ENCODE data around the gene SIPA1. TPM values are rescaled to one million over a fixed set of nuclear protein-coding genes. Genes with fewer than 3 reads are reported as not detected.

SIPA1 gene
- total and polyA plus RNA-seq, 2 donors = 51.9 to 153 TPM

DNA sequence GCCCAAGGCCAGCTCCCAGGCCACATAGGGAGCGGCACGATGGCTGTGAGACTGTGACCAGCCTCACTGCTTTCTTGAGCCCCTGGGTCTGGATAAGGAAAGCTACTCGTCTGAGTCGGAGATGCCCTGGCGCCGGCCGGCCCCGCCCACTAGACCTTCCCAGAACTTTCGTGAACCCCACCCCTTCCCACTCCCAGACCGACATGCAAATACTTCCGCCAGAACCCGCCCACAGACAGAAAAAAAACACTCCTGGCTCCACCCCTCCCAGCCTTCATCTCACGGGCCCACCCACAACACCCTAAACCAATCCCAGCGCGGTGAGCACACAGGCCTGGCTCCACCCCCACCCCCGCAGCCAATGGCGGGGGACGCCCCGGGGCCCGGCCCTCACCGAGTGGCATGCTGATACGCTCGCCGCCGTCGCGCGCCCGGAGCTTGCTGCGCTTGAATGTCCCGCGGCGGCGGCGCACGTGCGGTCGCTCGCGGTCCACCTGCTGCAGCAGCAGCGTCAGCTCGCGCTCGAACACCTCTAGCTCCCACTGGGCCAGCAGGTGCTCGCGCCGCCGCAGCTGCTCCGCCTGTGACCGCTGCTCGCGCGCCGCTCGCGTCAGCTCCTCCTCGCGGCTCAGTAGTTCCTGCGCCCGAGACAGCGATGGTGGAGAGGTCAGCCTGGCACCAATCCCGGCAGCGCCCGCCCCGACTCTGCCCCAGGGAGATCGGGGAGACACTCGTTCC is 30.9 kb upstream of the SIPA1 start:
- Histone ChIP-seq H3K36me3 (ENCODE audit: control insufficient read depth in 2 of 2, insufficient read depth in 2 of 2, low read length in 1 of 2) (peaks cover 67 to 85% of the 10 kb centered on the region in 2 donors), H3K27ac (ENCODE audit: low read depth in 1 of 2, low read length in 1 of 2) (peak overlapping the region in 1 of 2 donors; percentile 18), H3K4me1 (ENCODE audit: control insufficient read depth in 2 of 2, insufficient read depth in 2 of 2, low read length in 2 of 2) (peaks cover 7 to 34% of the 10 kb centered on the region in 2 donors), H3K27me3 (ENCODE audit: control insufficient read depth in 2 of 2, insufficient read depth in 1 of 2, low read length in 1 of 2) (no peaks in the 10 kb centered on the region), H3K4me3 (ENCODE audit: low read length in 2 of 2) (no peak overlapping the region), H3K9me3 (ENCODE audit: control insufficient read depth in 2 of 2, insufficient read depth in 1 of 2, low read length in 1 of 2) (no peaks in the 10 kb centered on the region)
- 95% methylated on average over 67 of the region's 67 CpGs for WGBS
- peak in 3 of 9 donors; percentile 50 to 74 (median 69) for DNase-seq (ENCODE audit: low read depth in 6 of 9, low spot score in 9 of 9)

DNA sequence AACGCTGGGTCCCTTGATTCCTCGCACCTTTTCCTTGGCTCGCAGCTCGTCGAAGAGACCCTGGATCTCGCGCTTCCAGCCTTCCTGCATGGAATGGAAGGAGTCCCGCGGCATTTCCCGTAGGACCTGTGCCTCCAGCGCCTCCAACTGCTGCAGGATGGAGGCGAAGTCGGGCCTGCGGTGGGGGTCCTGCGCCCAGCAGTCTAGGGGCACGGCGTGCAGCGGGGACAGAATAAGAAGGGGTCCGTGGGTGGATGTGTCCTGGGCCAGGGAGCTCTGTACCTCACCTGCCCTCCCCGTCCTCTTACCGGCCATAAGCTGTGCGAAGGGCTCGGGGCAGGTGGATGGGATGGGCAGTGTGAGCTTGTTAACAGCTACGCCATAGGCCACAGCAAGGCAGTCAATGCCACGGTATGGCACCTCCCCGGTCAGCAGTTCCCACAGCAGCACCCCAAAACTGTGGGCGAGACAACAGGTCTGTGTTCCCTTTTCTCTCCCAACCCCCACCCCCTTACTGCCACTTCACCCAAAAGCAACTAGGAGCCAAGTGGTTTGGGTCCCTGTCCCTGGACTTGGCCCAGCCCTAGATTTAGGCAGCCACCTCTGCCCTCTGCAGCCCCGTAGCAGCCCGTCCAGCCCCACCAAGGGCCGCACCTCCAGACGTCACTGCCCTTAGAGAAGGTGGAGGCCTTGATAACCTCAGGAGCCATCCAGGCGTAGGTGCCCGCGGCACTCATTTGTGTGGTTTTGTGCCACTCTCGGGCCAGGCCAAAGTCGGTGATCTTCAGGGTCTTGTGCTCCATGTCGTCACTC is 30.1 kb upstream of the SIPA1 start:
- Histone ChIP-seq H3K9me3 (ENCODE audit: control insufficient read depth in 2 of 2, insufficient read depth in 1 of 2, low read length in 1 of 2) (no peaks in the 10 kb centered on the region), H3K27me3 (ENCODE audit: control insufficient read depth in 2 of 2, insufficient read depth in 1 of 2, low read length in 1 of 2) (no peaks in the 10 kb centered on the region), H3K36me3 (ENCODE audit: control insufficient read depth in 2 of 2, insufficient read depth in 2 of 2, low read length in 1 of 2) (peaks cover 74 to 87% of the 10 kb centered on the region in 2 donors), H3K4me1 (ENCODE audit: control insufficient read depth in 2 of 2, insufficient read depth in 2 of 2, low read length in 2 of 2) (peaks cover 15 to 42% of the 10 kb centered on the region in 2 donors), H3K27ac (ENCODE audit: low read depth in 1 of 2, low read length in 1 of 2) (no peak overlapping the region), H3K4me3 (ENCODE audit: low read length in 2 of 2) (no peak overlapping the region)
- 96% methylated on average over 37 of the region's 37 CpGs for WGBS
- no peak for DNase-seq (ENCODE audit: low read depth in 6 of 9, low spot score in 9 of 9)

GRCh38 chr11:65609229-65609628 is 28.7 kb upstream of the SIPA1 start:
- Histone ChIP-seq H3K9me3 (ENCODE audit: control insufficient read depth in 2 of 2, insufficient read depth in 1 of 2, low read length in 1 of 2) (peaks cover 0 to 3% of the 10 kb centered on the region in 2 donors), H3K36me3 (ENCODE audit: control insufficient read depth in 2 of 2, insufficient read depth in 2 of 2, low read length in 1 of 2) (peaks cover 66 to 76% of the 10 kb centered on the region in 2 donors), H3K27me3 (ENCODE audit: control insufficient read depth in 2 of 2, insufficient read depth in 1 of 2, low read length in 1 of 2) (no peaks in the 10 kb centered on the region), H3K4me1 (ENCODE audit: control insufficient read depth in 2 of 2, insufficient read depth in 2 of 2, low read length in 2 of 2) (peaks cover 21 to 52% of the 10 kb centered on the region in 2 donors), H3K27ac (ENCODE audit: low read depth in 1 of 2, low read length in 1 of 2) (no peak overlapping the region), H3K4me3 (ENCODE audit: low read length in 2 of 2) (no peak overlapping the region)
- DNase-seq (ENCODE audit: low read depth in 6 of 9, low spot score in 9 of 9) = no peak
- WGBS = 94% methylated on average over 3 of the region's 3 CpGs

GRCh38 chr11:65609665-65610064 is 28.2 kb upstream of the SIPA1 start:
- peaks cover 63 to 71% of the 10 kb centered on the region in 2 donors for H3K36me3 ChIP-seq (ENCODE audit: control insufficient read depth in 2 of 2, insufficient read depth in 2 of 2, low read length in 1 of 2)
- peaks cover 21 to 52% of the 10 kb centered on the region in 2 donors for H3K4me1 ChIP-seq (ENCODE audit: control insufficient read depth in 2 of 2, insufficient read depth in 2 of 2, low read length in 2 of 2)
- peak overlapping the region in 1 of 2 donors; percentile 15 for H3K27ac ChIP-seq (ENCODE audit: low read depth in 1 of 2, low read length in 1 of 2)

DNA sequence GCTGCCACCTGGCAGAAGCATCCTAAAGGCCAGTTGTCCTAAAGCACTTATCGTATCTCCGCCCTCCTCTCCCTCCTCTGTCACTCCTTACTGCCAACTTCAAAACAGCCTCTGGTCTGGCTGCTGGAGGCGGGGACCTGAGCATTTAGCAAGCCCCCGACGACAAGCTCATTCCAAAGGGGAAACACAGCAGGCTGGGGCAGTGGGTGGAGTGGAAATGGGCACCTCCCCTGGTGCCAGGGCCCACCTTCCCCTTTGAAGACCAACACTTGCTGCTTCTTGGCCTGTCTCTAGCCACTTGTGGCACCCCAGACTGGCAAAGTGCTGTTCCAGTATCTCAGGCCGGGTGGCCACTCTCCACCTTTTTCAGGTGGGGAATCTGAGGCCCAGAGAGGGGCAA is 27.5 kb upstream of the SIPA1 start:
- Histone ChIP-seq H3K27me3 (ENCODE audit: control insufficient read depth in 2 of 2, insufficient read depth in 1 of 2, low read length in 1 of 2) (no peaks in the 10 kb centered on the region), H3K4me1 (ENCODE audit: control insufficient read depth in 2 of 2, insufficient read depth in 2 of 2, low read length in 2 of 2) (peaks cover 21 to 56% of the 10 kb centered on the region in 2 donors), H3K27ac (ENCODE audit: low read depth in 1 of 2, low read length in 1 of 2) (no peak overlapping the region), H3K4me3 (ENCODE audit: low read length in 2 of 2) (no peak overlapping the region), H3K36me3 (ENCODE audit: control insufficient read depth in 2 of 2, insufficient read depth in 2 of 2, low read length in 1 of 2) (peaks cover 56 to 64% of the 10 kb centered on the region in 2 donors), H3K9me3 (ENCODE audit: control insufficient read depth in 2 of 2, insufficient read depth in 1 of 2, low read length in 1 of 2) (peaks cover 0 to 3% of the 10 kb centered on the region in 2 donors)
- 82% methylated on average over 6 of the region's 6 CpGs for WGBS
- DNase-seq (ENCODE audit: low read depth in 6 of 9, low spot score in 9 of 9) = no peak

More at GRCh38 chr11:65609665-65610064, 28.2 kb upstream of the SIPA1 start:
- 96% methylated on average over 5 of the region's 5 CpGs for WGBS
- no peak for DNase-seq (ENCODE audit: low read depth in 6 of 9, low spot score in 9 of 9)
- Histone ChIP-seq H3K9me3 (ENCODE audit: control insufficient read depth in 2 of 2, insufficient read depth in 1 of 2, low read length in 1 of 2) (peaks cover 0 to 3% of the 10 kb centered on the region in 2 donors), H3K4me3 (ENCODE audit: low read length in 2 of 2) (no peak overlapping the region), H3K27me3 (ENCODE audit: control insufficient read depth in 2 of 2, insufficient read depth in 1 of 2, low read length in 1 of 2) (no peaks in the 10 kb centered on the region)

DNA sequence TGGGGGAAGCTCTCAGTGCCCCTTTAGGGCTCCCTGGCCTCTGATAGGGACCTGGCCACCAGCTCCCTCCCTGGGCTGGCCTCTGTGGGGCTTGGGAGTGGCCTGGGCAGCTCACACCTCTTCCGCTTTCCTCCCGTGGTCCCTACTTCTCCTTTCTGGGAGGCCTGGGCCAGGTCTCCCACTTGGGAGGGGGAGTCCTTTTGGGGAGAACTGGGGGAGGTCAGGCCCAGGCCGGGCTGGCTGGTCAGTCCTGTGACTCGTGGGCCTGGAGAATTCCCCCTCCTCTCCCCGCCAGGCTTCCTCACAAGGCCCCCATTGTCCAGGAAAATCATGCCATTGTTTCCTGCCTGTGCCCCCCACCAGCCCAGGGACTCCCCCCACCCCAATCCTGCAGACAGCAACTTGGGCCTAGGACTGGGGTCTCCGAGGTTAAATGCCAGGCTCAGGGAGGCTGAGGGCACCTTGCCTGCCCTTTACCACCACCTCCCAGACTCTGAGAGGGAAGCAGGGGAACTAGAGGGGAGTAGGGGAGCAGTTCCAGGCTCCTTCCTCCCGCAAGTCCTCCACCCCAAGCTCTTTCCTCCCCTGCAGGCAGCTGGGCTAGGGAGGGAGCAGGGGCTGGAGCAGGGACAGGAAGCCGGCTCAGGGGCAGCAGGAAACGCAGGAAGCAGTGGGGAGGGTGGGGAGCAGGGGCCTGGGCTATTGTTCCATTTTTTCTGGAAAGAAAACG is 26.7 kb upstream of the SIPA1 start:
- peak overlapping the region in 1 of 2 donors; percentile 50 for H3K27ac ChIP-seq (ENCODE audit: low read depth in 1 of 2, low read length in 1 of 2)
- peaks cover 0 to 3% of the 10 kb centered on the region in 2 donors for H3K9me3 ChIP-seq (ENCODE audit: control insufficient read depth in 2 of 2, insufficient read depth in 1 of 2, low read length in 1 of 2)
- WGBS = 54% methylated on average over 10 of the region's 10 CpGs
- peaks cover 48 to 56% of the 10 kb centered on the region in 2 donors for H3K36me3 ChIP-seq (ENCODE audit: control insufficient read depth in 2 of 2, insufficient read depth in 2 of 2, low read length in 1 of 2)
- peaks cover 22 to 57% of the 10 kb centered on the region in 2 donors for H3K4me1 ChIP-seq (ENCODE audit: control insufficient read depth in 2 of 2, insufficient read depth in 2 of 2, low read length in 2 of 2)
- DNase-seq (ENCODE audit: low read depth in 6 of 9, low spot score in 9 of 9) = no peak
- H3K27me3 ChIP-seq (ENCODE audit: control insufficient read depth in 2 of 2, insufficient read depth in 1 of 2, low read length in 1 of 2) = no peaks in the 10 kb centered on the region
- peak overlapping the region in 1 of 2 donors; percentile 86 for H3K4me3 ChIP-seq (ENCODE audit: low read length in 2 of 2)

DNA sequence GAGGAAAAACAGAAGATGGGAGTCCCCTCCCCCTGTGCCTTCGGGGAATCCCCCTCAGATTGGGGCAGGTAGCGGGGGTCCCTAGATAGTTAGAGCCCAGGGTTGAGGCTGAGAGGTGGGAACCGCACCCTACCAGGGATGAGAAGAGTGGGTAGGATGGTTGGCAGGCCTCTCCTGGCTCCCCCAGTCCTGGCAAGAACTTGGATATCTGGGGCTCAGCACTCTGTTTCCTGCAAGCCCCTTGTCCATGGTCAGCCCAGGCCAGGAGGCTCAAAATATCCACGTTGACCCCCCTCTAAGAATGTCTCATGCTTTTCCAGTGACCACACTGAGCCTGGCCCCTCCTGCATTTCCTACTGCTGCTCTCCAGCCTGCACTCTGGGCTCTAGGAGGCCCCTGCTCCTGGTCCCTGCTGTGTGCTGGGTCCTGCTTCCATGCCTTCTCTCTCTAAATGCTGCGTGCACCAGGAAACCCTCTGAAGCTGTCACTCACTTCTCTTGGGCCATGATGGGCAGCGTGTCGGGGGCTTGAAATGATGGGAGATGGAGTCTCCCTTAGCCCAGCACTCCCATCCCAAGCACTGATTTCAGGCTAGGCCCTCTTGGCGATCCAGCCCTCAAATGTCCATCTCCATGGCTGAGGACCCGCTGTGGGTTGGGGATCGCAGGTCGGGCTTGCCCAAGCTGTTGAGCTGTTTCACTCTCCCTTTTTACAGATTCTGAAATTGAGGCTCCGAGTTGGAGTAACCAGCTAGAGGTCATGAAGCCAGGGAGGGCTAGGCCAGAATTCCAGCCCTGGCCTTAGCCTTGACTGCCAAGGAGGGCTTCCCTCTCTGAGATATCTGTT is 25.9 kb upstream of the SIPA1 start:
- 74% methylated on average over 12 of the region's 12 CpGs for WGBS
- Histone ChIP-seq H3K9me3 (ENCODE audit: control insufficient read depth in 2 of 2, insufficient read depth in 1 of 2, low read length in 1 of 2) (peaks cover 0 to 3% of the 10 kb centered on the region in 2 donors), H3K36me3 (ENCODE audit: control insufficient read depth in 2 of 2, insufficient read depth in 2 of 2, low read length in 1 of 2) (peaks cover 42 to 55% of the 10 kb centered on the region in 2 donors), H3K4me1 (ENCODE audit: control insufficient read depth in 2 of 2, insufficient read depth in 2 of 2, low read length in 2 of 2) (peaks cover 29 to 60% of the 10 kb centered on the region in 2 donors), H3K4me3 (ENCODE audit: low read length in 2 of 2) (peak overlapping the region; percentile 86 to 87), H3K27ac (ENCODE audit: low read depth in 1 of 2, low read length in 1 of 2) (peak overlapping the region in 1 of 2 donors; percentile 50), H3K27me3 (ENCODE audit: control insufficient read depth in 2 of 2, insufficient read depth in 1 of 2, low read length in 1 of 2) (no peaks in the 10 kb centered on the region)
- no peak for DNase-seq (ENCODE audit: low read depth in 6 of 9, low spot score in 9 of 9)

DNA sequence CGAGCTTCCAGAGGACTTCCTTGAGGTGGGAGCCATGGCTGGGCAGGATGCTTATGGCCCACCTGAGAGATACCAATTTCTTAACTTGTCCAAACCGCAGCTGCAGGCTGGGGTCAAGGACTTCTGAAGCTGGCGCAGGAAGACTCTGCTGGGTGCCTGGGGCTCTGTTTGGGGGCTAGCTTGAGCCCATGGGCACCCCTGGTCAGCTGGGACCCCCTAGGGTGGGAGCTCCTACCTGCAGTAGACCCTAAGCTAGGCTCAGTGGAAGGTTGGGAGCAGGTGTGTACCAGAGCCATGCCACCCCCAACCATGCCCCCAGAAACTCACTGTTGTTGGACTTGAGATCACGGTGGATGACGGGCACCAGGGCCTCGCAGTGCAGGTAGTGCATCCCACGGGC is 25.2 kb upstream of the SIPA1 start:
- DNase-seq (ENCODE audit: low read depth in 6 of 9, low spot score in 9 of 9) = no peak
- Histone ChIP-seq H3K27me3 (ENCODE audit: control insufficient read depth in 2 of 2, insufficient read depth in 1 of 2, low read length in 1 of 2) (no peaks in the 10 kb centered on the region), H3K27ac (ENCODE audit: low read depth in 1 of 2, low read length in 1 of 2) (no peak overlapping the region), H3K4me1 (ENCODE audit: control insufficient read depth in 2 of 2, insufficient read depth in 2 of 2, low read length in 2 of 2) (peaks cover 32 to 59% of the 10 kb centered on the region in 2 donors), H3K4me3 (ENCODE audit: low read length in 2 of 2) (peak overlapping the region; percentile 86 to 87), H3K9me3 (ENCODE audit: control insufficient read depth in 2 of 2, insufficient read depth in 1 of 2, low read length in 1 of 2) (peaks cover 0 to 3% of the 10 kb centered on the region in 2 donors), H3K36me3 (ENCODE audit: control insufficient read depth in 2 of 2, insufficient read depth in 2 of 2, low read length in 1 of 2) (peaks cover 42 to 57% of the 10 kb centered on the region in 2 donors)
- 67% methylated on average over 7 of the region's 7 CpGs for WGBS
